SH-SY5Y (cell line): Measurements from ENCODE around the gene DDC.

ENCODE experiments used
- GATA2 ChIP-seq: IDR thresholded peaks from 2 replicates; pipeline ENCODE4 v1.6.1; 2011; ENCODE audit warnings: mild to moderate bottlenecking, low read depth, low read length
- GATA3 ChIP-seq: IDR thresholded peaks from 2 replicates; pipeline ENCODE4 v1.6.1; 2011; ENCODE audit warnings: low read depth, mild to moderate bottlenecking, low read length, moderate library complexity

DNA sequence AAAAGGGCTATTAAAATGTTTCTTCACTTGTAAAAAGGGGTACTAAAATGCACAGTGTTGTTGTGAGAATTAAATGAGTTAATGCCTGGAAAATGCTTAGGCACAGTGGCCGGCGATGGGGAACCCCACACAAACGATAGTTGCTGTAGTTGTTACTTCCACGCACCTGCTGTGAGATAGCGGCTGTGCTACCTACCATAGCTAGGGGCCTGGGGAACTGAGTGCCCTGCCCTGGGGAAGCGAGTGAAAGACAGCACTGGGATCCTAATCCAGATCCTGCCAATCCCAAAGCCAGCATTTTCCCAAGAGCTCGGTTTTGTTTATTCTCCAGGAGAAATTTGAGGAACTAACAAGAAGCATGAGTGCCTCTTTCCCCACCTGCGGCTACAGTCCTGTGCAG, 27.8 kb downstream of the DDC start:
- TF ChIP-seq GATA2: no peak
- no peak for TF ChIP-seq GATA3
